Measurements from ENCODE around the gene WASF1.

DNA sequence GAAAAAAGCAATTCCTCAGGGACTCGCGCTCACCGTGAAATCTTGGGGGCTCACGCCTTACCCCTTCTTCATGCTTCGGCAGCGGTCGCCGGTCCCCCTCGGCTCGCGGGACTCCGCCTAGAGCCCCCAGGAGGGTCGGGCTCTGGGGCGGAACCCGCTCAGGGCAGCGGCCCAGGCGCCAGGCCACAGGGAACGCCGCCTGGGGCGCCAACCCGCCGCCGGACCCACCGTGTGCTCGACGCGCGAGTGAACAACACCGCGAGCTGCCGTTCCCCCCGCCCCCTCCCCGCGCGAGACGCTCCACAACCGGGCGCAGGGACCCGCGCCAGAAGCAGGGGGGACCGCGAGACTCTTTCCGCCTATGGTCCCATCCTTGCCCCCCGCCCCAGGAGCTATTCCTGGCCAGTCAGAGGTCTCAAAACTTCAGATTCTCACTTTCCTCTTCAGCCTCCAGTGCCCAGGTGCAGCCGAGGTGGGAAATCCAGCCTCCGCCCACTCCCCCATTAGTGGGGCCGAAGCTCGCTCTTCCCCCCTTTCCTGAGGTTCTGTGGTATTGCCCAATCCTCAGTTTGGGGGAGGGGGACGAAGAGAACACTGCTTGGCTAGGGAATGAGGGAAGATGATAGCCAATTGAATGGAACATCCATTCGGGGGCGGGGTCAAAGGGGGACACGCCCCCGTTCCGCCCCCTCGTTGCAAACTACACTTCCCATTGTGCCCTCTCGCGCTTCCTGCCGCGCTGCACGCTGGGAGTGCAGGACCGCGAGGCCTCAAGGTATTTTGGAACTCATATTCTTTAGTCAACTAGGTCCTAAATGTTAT is at the start of gene WASF1:
- TF ChIP-seq POLR2A (IDR thresholded peaks at IDR 0.05; ENCODE audit: low read depth, low read length) (no peak), TAF1 (IDR thresholded peaks at IDR 0.05; ENCODE audit: low read depth, low read length) (no peak)
